HepG2 (cell line): ENCODE results near the gene MORF4L2. TPM values are rescaled to one million over a fixed set of nuclear protein-coding genes. Genes with fewer than 3 reads are reported as not detected.

ENCODE experiments used
- AKNA ChIP-seq: sonication (generic); formaldehyde crosslinking; IDR thresholded peaks from 2 replicates; pipeline ENCODE4 v1.4.0; 2020; ENCODE audit warnings: missing genetic modification reagents, borderline replicate concordance
- FOXA1 ChIP-seq, 2 experiments: fragments of 450-650 bp in 1 of 2; sonication (generic) in 1 of 2; formaldehyde crosslinking in 1 of 2; IDR thresholded peaks; 2 replicates each; pipeline versions ENCODE4 v1.4.0 to v1.6.1; 2016 to 2020; ENCODE audit warnings: missing genetic modification reagents in 1 of 2
- HMGXB3 ChIP-seq: sonication (generic); formaldehyde crosslinking; IDR thresholded peaks from 2 replicates; pipeline ENCODE4 v1.4.0; 2020; ENCODE audit warnings: missing genetic modification reagents, borderline replicate concordance
- MAF1 ChIP-seq: sonication (generic); formaldehyde crosslinking; IDR thresholded peaks from 2 replicates; pipeline ENCODE4 v1.5.0; 2020; ENCODE audit warnings: missing genetic modification reagents, borderline replicate concordance
- REXO4 ChIP-seq: sonication (generic); formaldehyde crosslinking; IDR thresholded peaks from 2 replicates; pipeline ENCODE4 v1.8.0; 2022; ENCODE audit warnings: missing genetic modification reagents, mild to moderate bottlenecking, borderline replicate concordance
- SALL1 ChIP-seq: sonication (generic); formaldehyde crosslinking; IDR thresholded peaks from 2 replicates; pipeline ENCODE4 v1.8.0; 2022; ENCODE audit warnings: mild to moderate bottlenecking, missing genetic modification reagents
- THYN1 ChIP-seq: sonication (generic); formaldehyde crosslinking; IDR thresholded peaks from 2 replicates; pipeline ENCODE4 v1.8.1; 2023; ENCODE audit warnings: low read depth, mild to moderate bottlenecking, moderate library complexity, missing genetic modification reagents, borderline replicate concordance
- YEATS4 ChIP-seq: sonication (generic); formaldehyde crosslinking; IDR thresholded peaks from 2 replicates; pipeline ENCODE4 v1.4.0; 2020; ENCODE audit warnings: missing genetic modification reagents, borderline replicate concordance
- ZFP91 ChIP-seq: sonication (generic); formaldehyde crosslinking; IDR thresholded peaks from 2 replicates; pipeline ENCODE4 v1.9.0; 2022; ENCODE audit warnings: missing genetic modification reagents, mild to moderate bottlenecking, borderline replicate concordance
- ZMYM4 ChIP-seq: sonication (generic); formaldehyde crosslinking; IDR thresholded peaks from 2 replicates; pipeline ENCODE4 v1.8.1; 2023; ENCODE audit warnings: mild to moderate bottlenecking, missing genetic modification reagents
- ZNF143 ChIP-seq: sonication (generic); formaldehyde crosslinking; IDR thresholded peaks from 2 replicates; pipeline ENCODE4 v1.4.0; 2020; ENCODE audit warnings: missing genetic modification reagents
- ZNF329 ChIP-seq: sonication (generic); formaldehyde crosslinking; IDR thresholded peaks from 2 replicates; pipeline ENCODE4 v1.9.0; 2021; ENCODE audit warnings: low read depth, mild to moderate bottlenecking, missing genetic modification reagents
- polyA plus RNA-seq, 8 experiments: library from polyadenylated mRNA; depleted of rRNA in 3 of 8; stranded (reverse) in 7 of 8; unstranded in 1 of 8; fragments of >200 nt; fragmentation: Illumina TruSeq in 4 of 8; extraction: Trizol in 4 of 8; gene quantifications; 2 replicates each; pipeline versions ENCODE4 v1.2.1 to v1.2.3, GENCODE V29; 2011 to 2016; ENCODE audit warnings: low read depth in 4 of 8, missing spikeins in 1 of 8, mixed read lengths in 1 of 8; ENCODE audit not compliant: insufficient read depth in 1 of 8
- total RNA-seq, 5 experiments: library from RNA; depleted of rRNA; stranded (reverse); fragments of >200 nt; fragmentation: Illumina TruSeq; extraction: Trizol; gene quantifications; 2 replicates each; pipeline ENCODE4 v1.2.3, GENCODE V29; 2016; ENCODE audit warnings: low read depth in 1 of 5
- TF ChIP-seq, protein P1 (sequence below): sonication (generic); formaldehyde crosslinking; IDR thresholded peaks from 2 replicates; pipeline ENCODE4 v1.4.0; 2020; ENCODE audit warnings: missing genetic modification reagents

Gene MORF4L2
- total and polyA plus RNA-seq, 2 of the 13 experiments (the other 11 are each of a cell fraction or from before 2014, with no cell fraction given), result 358 to 469 TPM

- peak; percentile 39; the same call in 1 of the 2 replicates for TF ChIP-seq SALL1 (CRISPR knock-in tag)
- no peak for TF ChIP-seq THYN1
- TF ChIP-seq YEATS4 (CRISPR knock-in tag), result peak; percentile 67
- TF ChIP-seq MAF1, result no peak
- TF ChIP-seq, protein P1, sequence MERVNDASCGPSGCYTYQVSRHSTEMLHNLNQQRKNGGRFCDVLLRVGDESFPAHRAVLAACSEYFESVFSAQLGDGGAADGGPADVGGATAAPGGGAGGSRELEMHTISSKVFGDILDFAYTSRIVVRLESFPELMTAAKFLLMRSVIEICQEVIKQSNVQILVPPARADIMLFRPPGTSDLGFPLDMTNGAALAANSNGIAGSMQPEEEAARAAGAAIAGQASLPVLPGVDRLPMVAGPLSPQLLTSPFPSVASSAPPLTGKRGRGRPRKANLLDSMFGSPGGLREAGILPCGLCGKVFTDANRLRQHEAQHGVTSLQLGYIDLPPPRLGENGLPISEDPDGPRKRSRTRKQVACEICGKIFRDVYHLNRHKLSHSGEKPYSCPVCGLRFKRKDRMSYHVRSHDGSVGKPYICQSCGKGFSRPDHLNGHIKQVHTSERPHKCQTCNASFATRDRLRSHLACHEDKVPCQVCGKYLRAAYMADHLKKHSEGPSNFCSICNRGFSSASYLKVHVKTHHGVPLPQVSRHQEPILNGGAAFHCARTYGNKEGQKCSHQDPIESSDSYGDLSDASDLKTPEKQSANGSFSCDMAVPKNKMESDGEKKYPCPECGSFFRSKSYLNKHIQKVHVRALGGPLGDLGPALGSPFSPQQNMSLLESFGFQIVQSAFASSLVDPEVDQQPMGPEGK (CRISPR knock-in tag), result peak; percentile 74
- TF ChIP-seq ZMYM4 (CRISPR knock-in tag), result no peak
- TF ChIP-seq FOXA1 (IDR thresholded peaks at IDR 0.05), result no peak
- TF ChIP-seq FOXA1 (CRISPR knock-in tag; IDR thresholded peaks at IDR 0.05), result peak; percentile 38; the same call in 1 of the 2 replicates
- peak; percentile 78 for TF ChIP-seq ZNF143 (CRISPR knock-in tag)
- peak; percentile 2; the same call in 1 of the 2 replicates for TF ChIP-seq HMGXB3
- TF ChIP-seq ZFP91 (CRISPR knock-in tag), result peak; percentile 71; the same call in 1 of the 2 replicates
- TF ChIP-seq REXO4 (CRISPR knock-in tag), result no peak
- TF ChIP-seq ZNF329 (CRISPR knock-in tag), result no peak
- no peak for TF ChIP-seq AKNA
Observed at GRCh38 chrX:103687073-103687695, 685 bp upstream of the MORF4L2 start (continued).
